SH-SY5Y (cell line): ENCODE measurements around the gene UBA1.

ENCODE experiments used
- GATA2 ChIP-seq: IDR thresholded peaks from 2 replicates; pipeline ENCODE4 v1.6.1; 2011; ENCODE audit warnings: mild to moderate bottlenecking, low read depth, low read length
- GATA3 ChIP-seq: IDR thresholded peaks from 2 replicates; pipeline ENCODE4 v1.6.1; 2011; ENCODE audit warnings: low read depth, mild to moderate bottlenecking, low read length, moderate library complexity

DNA sequence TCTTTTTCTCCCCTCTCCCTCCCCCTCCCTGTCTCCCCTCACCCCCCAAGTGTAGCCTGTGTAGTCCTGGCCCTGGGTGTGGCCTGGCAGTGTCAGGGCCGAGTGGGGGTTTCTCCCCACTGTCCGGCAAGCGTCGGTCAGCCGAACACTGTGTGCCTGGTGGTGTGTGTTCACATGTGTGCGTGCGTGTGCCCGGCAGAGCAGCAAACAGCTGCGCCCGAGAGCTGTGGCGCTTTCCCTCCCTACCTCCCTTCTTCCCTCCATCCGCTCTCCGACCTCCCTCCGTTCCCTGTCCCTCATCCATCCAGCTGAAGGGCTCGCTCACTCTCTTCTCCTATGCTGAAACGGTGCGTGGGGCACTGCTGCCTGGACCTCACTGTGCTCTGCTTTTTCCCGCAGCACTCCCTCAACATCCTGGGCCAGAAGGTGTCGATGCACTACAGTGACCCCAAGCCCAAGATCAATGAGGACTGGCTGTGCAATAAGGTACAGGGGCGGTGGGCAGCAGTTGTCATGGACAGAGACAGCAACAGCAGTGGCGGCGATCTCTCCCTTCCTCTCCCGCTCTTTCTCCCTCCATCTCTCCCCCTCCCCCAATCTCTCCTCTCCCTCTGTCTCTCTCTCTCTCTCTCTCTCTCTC is 17.4 kb upstream of the UBA1 start:
- no peak for TF ChIP-seq GATA2
- TF ChIP-seq GATA3, result no peak
